HEK293T (cell line): ENCODE results near the gene TSPAN18.

Experiments
- BHLHE40 ChIP-seq: fragments of 450-650 bp; IDR thresholded peaks from 2 replicates; pipeline ENCODE4 v1.6.1; 2016; ENCODE audit warnings: mild to moderate bottlenecking, moderate library complexity, borderline replicate concordance
- FOXM1 ChIP-seq: fragments of 450-650 bp; IDR thresholded peaks from 2 replicates; pipeline ENCODE4 v1.6.1; 2017; ENCODE audit warnings: mild to moderate bottlenecking, borderline replicate concordance
- LEF1 ChIP-seq: fragments of 450-650 bp; IDR thresholded peaks from 2 replicates; pipeline ENCODE4 v1.6.1; 2017; ENCODE audit warnings: mild to moderate bottlenecking, borderline replicate concordance
- SP1 ChIP-seq: fragments of 450-650 bp; IDR thresholded peaks from 2 replicates; pipeline ENCODE4 v1.6.1; 2017
- SUZ12 ChIP-seq: fragments of 450-650 bp; IDR thresholded peaks from 2 replicates; pipeline ENCODE4 v1.6.1; 2016; ENCODE audit warnings: mild to moderate bottlenecking
- TARDBP ChIP-seq: fragments of 450-650 bp; IDR thresholded peaks from 2 replicates; pipeline ENCODE4 v1.6.1; 2016
- ZNF384 ChIP-seq: fragments of 450-650 bp; IDR thresholded peaks from 2 replicates; pipeline ENCODE4 v1.6.1; 2016
- TF ChIP-seq, protein P1 (sequence below): fragments of 450-650 bp; IDR thresholded peaks from 2 replicates; pipeline ENCODE4 v1.6.1; 2016

DNA sequence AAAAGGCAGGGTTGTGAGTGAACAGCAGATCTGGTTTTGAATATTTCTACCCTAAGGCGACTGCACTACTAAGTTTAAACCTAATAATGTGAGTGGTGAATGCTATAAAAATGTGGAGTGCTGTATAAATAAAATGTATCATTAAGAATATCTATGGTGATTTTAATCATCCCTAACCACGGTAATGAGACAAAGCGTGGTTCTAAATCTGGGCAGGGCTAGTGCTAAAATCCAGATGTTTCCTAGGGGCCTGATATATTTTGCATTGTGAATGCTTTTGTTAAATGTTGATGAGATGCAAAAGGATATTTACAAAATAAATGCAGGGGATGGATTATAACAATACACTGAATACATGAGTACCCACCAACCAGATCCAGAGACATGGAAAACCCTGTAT, 58.1 kb downstream of the TSPAN18 start:
- TF ChIP-seq TARDBP = no peak
- TF ChIP-seq BHLHE40 = no peak
- no peak for TF ChIP-seq FOXM1
- TF ChIP-seq SUZ12 = no peak
- TF ChIP-seq SP1 = no peak
- TF ChIP-seq, protein P1, sequence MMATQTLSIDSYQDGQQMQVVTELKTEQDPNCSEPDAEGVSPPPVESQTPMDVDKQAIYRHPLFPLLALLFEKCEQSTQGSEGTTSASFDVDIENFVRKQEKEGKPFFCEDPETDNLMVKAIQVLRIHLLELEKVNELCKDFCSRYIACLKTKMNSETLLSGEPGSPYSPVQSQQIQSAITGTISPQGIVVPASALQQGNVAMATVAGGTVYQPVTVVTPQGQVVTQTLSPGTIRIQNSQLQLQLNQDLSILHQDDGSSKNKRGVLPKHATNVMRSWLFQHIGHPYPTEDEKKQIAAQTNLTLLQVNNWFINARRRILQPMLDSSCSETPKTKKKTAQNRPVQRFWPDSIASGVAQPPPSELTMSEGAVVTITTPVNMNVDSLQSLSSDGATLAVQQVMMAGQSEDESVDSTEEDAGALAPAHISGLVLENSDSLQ = no peak
- TF ChIP-seq LEF1 = no peak
- no peak for TF ChIP-seq ZNF384
